ENCODE data around the gene MPZL3. TPM values are rescaled to one million over a fixed set of nuclear protein-coding genes. Genes with fewer than 3 reads are reported as not detected.

The MPZL3 gene
- total and polyA plus RNA-seq, 8 donors: 5.2 to 16.3 (median 7.6) TPM

DNA sequence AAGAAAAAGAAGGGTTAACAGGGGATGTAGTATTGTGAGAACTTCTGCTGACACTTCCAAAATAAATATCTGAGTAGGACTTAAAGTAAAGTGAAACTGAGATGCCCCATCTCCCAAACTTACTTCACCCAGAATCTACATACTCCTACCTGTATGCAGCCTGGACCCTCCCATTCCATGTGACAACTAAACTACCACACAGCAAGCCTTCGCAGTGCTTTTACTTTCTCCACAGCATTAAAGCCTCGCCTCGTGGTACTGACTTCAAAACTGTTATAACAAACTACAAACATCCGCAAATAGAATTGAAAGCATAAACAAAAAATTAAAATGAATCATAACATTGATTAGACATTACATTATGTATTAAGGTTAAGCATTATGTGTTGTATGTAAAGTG is 10.9 kb upstream of the MPZL3 start:
- peak overlapping the region; percentile 29 to 46 for H3K4me3 ChIP-seq
- intact Hi-C loops (cut with DNase I): no loop called here
- no peaks in the 10 kb centered on the region for H3K27me3 ChIP-seq
- H3K27ac ChIP-seq: peak overlapping the region; percentile 70 to 79
- peaks cover 0 to 2% of the 10 kb centered on the region in 2 donors for H3K9me3 ChIP-seq
- ATAC-seq: peak; percentile 52
- peaks cover 2 to 44% of the 10 kb centered on the region in 2 donors for H3K4me1 ChIP-seq
- H3K36me3 ChIP-seq: peaks cover 0 to 11% of the 10 kb centered on the region in 2 donors
- TF ChIP-seq CTCF (IDR thresholded peaks at IDR 0.05): no peak
- DNase-seq: no peak

- peaks cover 2 to 31% of the 10 kb centered on the region in 2 donors for H3K4me1 ChIP-seq
- H3K4me3 ChIP-seq: no peak overlapping the region
- DNase-seq (no peak), ATAC-seq (no peak)
- intact Hi-C loops (cut with DNase I): no loop called here
- H3K27me3 ChIP-seq: no peaks in the 10 kb centered on the region
- H3K36me3 ChIP-seq: peaks cover 0 to 26% of the 10 kb centered on the region in 2 donors
- no peak for TF ChIP-seq CTCF (IDR thresholded peaks at IDR 0.05)
- H3K27ac ChIP-seq: no peak overlapping the region
- peaks cover 0 to 2% of the 10 kb centered on the region in 2 donors for H3K9me3 ChIP-seq
Observed at GRCh38 chr11:118260353-118260752, 8.2 kb upstream of the MPZL3 start.

DNA sequence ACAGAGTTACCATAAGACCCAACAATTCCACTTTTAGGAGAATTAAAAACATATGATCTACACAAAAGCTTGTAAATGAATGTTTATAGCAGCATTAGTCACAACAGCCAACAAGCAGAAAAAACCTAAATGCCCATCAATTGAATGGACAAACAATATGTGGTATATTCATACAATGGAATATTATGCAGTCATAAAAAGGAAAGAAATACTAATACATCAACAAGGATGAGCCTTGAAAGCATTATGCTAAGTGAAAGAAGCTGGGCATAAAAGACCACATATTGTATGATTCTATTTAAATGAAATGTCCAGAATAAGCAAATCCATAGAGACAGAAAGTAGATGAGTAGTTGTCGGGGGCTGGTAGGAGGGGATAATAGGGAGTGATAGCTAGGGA is 7.0 kb upstream of the MPZL3 start:
- peaks cover 0 to 2% of the 10 kb centered on the region in 2 donors for H3K9me3 ChIP-seq
- H3K4me1 ChIP-seq: peaks cover 2 to 19% of the 10 kb centered on the region in 2 donors
- no peak for TF ChIP-seq CTCF (IDR thresholded peaks at IDR 0.05)
- peaks cover 0 to 26% of the 10 kb centered on the region in 2 donors for H3K36me3 ChIP-seq
- H3K27ac ChIP-seq: no peak overlapping the region
- ATAC-seq: no peak
- DNase-seq: no peak
- intact Hi-C loops (cut with DNase I): no loop called here
- no peaks in the 10 kb centered on the region for H3K27me3 ChIP-seq
- no peak overlapping the region for H3K4me3 ChIP-seq

GRCh38 chr11:118258410-118258809 is 6.2 kb upstream of the MPZL3 start:
- no peak for TF ChIP-seq CTCF (IDR thresholded peaks at IDR 0.05)
- Histone ChIP-seq H3K4me1 (peaks cover 2 to 12% of the 10 kb centered on the region in 2 donors), H3K9me3 (peaks cover 0 to 2% of the 10 kb centered on the region in 2 donors), H3K36me3 (peaks cover 0 to 26% of the 10 kb centered on the region in 2 donors), H3K4me3 (no peak overlapping the region), H3K27me3 (no peaks in the 10 kb centered on the region), H3K27ac (no peak overlapping the region)
- DNase-seq: no peak
- ATAC-seq: no peak
- intact Hi-C loops (cut with DNase I): no loop called here

DNA sequence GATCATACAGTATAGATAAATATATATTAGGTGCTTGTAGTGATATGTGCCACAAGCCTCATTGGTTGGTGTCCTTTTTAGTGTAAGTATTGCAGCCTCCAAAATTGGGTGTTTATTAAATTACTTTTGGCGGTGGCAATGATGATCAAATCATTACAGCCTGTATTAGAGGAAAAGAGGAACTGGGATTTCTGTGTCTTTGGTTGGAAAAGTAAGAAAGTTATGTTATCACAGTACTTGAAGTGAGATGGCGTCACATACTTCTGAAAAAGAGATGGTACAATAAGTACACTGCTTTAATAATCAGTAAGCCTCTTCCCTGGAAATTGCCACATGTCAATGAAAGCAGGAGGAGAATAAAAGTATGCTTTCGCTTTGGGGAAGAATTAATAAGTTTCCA is 523 bp upstream of the MPZL3 start:
- peak overlapping the region; percentile 50 to 55 for H3K4me3 ChIP-seq
- DNase-seq (no peak), ATAC-seq (peak; percentile 5)
- H3K27ac ChIP-seq: peak overlapping the region; percentile 89 to 93
- no peaks in the 10 kb centered on the region for H3K27me3 ChIP-seq
- TF ChIP-seq CTCF (IDR thresholded peaks at IDR 0.05): no peak
- peaks cover 0 to 40% of the 10 kb centered on the region in 2 donors for H3K4me1 ChIP-seq
- H3K9me3 ChIP-seq: no peaks in the 10 kb centered on the region
- intact Hi-C loops (cut with DNase I): no loop called here
- H3K36me3 ChIP-seq: peaks cover 0 to 15% of the 10 kb centered on the region in 2 donors
